C4-2B (cell line): ENCODE measurements around the gene PRR5L.

ENCODE experiments used
- CTCF ChIP-seq: fragments of 450-650 bp; conservative IDR thresholded peaks from 2 replicates; pipeline ENCODE4 v1.5.1; 2017; ENCODE audit warnings: mild to moderate bottlenecking
- ZFX ChIP-seq: fragments of 450-650 bp; IDR thresholded peaks from 2 replicates; pipeline ENCODE4 v1.6.1; 2017

GRCh38 chr11:36288442-36289225, 7.5 kb upstream of the PRR5L start:
- TF ChIP-seq CTCF: no peak
- no peak for TF ChIP-seq ZFX
